CD4-positive, alpha-beta T cell treated with Interleukin-1 beta for 1 hour (primary cell): ENCODE data around the gene PCDHGB6.
"Not testable (repeated sequence)": the region's sequence is repeated elsewhere in the genome, so short reads cannot be mapped to it uniquely, and the experiment has no call there.

ENCODE experiments used
- DNase-seq, 2 donors: peaks; one replicate each; pipeline ENCODE4 v3.0.0-alpha.2; 2020 to 2022

The PCDHGB6 gene

GRCh38 chr5:141407790-141408505 lies at the start of gene PCDHGB6:
Gene PCDHGB6, plus strand, starts transcription at chr5:141408021. Its CDS starts 182 bp downstream, at chr5:141408203.
- peak; percentile 17 to 44 for DNase-seq

DNA sequence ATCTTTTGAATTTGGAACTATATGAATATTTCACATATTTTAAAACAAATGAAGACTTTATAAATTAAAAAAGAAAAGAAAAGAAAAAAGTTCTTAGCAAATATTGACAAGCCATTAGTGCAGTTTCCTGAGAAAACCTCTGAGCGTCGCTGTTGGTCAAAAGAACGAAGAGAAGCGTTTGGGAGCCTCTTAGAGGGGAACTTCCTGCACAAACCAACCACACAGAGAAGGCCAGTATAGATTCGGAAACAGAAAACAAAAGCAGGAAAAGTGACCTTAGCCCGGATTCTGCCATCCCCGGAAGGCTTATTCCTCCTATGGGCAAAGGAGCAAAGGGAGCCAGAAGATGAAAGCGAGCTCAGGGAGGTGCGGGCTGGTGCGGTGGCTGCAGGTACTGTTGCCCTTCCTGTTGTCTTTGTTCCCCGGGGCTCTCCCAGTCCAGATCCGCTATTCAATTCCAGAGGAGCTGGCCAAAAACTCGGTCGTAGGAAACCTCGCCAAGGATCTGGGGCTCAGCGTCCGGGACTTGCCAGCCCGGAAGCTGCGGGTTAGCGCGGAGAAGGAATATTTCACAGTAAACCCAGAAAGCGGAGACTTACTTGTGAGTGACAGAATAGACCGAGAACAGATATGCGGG lies 47.9 kb upstream of the PCDHGB6 start, which contains the start of gene PCDHGB2:
TSS of gene PCDHGB2 (plus strand) at position 205 of the 637 bp plus-strand sequence. CDS start at position 347, 142 bp downstream.
- DNase-seq = peak in 1 of 2 donors; percentile 41

DNA sequence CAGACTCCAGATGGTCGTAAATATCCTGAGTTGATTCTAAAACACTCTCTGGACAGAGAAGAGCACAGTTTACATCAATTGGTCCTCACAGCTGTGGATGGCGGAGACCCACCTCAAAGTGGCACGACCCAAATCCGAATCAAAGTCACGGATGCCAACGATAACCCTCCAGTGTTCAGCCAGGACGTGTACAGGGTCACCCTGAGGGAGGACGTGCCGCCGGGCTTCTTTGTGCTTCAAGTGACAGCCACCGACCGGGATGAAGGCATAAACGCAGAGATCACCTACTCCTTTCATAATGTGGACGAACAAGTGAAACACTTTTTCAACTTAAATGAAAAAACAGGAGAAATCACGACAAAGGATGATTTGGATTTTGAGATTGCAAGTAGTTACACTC lies 47.1 kb upstream of the PCDHGB6 start:
- DNase-seq = no peak

- no peak for DNase-seq
Observed at GRCh38 chr5:141362719-141363118, 45.1 kb upstream of the PCDHGB6 start.

DNA sequence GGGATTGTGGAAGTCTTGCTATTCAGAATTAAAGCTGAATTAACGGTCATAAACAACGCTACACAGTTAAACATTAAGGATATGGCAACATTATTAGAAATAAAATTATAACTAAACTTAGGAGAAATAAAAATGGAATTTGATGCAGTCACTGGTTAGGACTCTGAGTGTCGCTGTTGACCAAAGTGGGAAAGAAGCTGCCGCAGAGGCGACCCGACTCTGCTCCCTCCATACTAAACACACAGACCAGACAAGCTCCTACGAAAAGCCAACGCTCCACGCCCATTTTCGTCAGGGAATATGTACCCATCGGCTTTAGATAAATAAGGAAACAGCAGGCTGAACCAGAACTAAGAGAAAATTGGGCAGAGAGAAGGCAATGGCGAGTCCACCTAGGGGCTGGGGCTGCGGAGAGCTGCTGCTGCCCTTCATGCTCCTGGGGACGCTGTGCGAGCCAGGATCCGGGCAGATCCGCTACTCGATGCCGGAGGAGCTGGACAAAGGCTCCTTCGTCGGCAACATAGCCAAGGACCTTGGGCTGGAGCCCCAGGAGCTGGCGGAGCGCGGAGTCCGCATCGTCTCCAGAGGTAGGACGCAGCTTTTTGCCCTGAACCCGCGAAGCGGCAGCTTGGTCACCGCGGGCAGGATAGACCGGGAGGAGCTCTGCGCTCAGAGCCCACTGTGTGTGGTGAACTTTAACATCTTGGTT lies 43.7 kb upstream of the PCDHGB6 start, which contains the start of gene PCDHGA5:
TSS of gene PCDHGA5 (plus strand) at position 211 of the 709 bp plus-strand sequence. CDS start at position 380, 169 bp downstream.
- DNase-seq = no peak

DNA sequence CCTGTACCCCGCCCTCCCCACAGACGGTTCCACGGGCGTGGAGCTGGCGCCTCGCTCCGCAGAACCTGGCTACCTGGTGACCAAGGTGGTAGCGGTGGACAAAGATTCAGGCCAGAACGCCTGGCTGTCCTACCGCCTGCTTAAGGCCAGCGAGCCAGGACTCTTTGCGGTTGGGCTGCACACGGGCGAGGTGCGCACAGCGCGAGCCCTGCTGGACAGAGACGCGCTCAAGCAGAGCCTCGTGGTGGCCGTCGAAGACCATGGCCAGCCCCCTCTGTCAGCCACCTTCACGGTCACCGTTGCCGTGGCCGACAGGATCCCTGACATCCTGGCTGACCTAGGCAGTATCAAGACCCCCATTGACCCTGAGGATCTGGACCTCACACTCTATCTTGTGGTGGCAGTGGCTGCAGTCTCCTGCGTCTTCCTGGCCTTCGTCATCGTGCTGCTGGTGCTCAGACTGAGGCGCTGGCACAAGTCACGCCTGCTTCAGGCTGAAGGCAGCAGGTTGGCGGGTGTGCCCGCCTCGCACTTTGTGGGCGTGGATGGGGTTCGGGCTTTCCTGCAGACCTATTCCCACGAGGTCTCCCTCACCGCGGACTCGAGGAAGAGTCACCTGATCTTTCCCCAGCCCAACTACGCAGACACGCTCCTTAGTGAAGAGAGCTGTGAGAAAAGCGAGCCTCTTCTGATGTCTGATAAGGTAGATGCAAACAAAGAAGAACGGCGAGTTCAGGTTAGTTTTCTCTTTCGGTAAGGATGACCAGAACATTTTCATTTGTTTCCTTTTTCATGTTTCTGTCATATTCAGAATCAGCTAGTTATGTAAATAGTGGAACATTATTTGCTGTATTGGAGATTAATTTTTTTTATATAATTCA lies 41.6 kb upstream of the PCDHGB6 start:
- no peak for DNase-seq

DNA sequence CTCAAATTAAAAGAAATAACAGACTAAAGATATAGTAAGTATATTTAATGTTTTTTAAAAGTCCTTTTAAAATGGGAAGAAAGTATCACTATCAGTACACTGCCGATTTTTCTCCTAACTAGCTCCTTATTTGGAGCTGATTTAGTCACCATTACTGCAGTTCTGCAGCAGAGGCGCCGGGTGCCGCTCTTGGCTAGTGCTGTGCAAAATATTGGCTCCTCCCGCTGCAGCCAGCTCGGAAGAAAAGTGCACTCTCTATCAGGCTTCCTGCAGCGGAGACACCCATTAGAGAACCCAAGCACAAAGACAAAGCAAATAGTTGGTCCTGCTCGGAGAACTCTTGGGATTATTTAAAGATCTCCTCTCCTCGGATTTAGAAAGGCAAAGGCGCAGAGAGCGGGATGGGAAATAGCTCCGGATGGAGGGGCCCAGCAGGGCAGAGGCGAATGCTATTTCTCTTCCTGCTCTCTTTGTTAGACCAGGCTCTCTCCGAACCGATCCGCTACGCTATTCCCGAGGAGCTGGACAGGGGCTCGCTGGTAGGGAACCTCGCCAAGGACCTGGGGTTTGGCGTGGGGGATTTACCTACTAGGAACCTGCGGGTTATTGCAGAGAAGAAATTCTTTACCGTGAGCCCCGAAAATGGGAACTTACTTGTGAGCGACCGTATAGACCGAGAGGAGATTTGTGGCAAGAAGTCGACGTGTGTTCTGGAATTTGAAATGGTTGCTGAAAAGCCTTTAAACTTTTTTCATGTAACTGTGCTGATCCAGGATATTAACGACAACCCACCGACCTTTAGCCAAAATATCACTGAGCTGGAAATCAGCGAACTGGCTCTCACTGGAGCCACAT lies 37.6 kb upstream of the PCDHGB6 start, which contains the start of gene PCDHGB3:
TSS of gene PCDHGB3 (plus strand) at position 249 of the 855 bp plus-strand sequence. CDS start at position 402, 153 bp downstream.
- DNase-seq = peak; percentile 33 to 40

GRCh38 chr5:141371572-141372475 lies 36.0 kb upstream of the PCDHGB6 start:
- DNase-seq = no peak

DNA sequence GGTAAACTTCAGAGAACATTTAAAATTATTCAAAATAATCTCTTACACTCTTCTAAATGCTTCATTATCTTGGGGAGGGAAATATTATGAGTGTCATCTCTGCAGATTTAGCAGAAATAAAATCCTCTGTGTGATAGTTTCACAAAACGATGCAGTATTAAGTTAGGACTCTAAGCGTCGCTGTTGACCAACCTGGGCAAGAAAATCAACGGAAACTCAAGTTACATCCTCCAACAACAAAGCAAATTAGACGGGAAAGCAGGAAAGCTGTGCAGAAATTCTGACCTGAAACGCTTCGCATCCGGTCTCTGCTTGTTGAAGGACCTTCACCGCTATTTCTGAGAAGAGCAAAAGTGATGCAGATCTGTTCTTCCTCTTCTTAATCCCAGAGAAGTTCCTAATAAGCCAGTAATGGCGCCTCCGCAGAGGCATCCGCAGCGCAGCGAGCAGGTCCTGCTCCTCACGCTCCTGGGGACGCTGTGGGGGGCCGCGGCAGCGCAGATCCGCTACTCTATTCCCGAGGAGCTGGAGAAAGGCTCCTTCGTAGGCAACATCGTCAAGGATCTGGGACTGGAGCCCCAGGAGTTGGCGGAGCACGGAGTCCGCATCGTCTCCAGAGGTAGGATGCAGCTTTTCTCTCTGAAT lies 34.0 kb upstream of the PCDHGB6 start, which contains the start of gene PCDHGA6:
TSS of gene PCDHGA6 (plus strand) at position 219 of the 645 bp plus-strand sequence. CDS start at position 412, 193 bp downstream.
- no peak for DNase-seq

DNA sequence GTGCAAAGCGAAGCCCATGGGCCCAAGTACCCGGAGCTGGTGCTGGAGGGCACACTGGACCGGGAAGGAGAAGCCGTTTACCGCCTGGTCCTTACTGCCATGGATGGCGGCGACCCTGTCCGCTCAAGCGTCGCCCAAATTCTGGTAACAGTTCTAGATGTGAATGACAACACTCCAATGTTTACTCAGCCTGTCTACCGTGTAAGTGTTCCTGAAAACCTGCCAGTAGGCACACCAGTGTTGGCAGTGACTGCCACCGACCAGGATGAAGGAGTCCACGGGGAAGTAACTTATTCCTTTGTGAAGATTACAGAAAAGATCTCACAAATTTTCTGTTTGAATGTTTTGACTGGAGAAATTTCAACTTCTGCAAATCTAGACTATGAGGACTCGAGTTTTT lies 33.2 kb upstream of the PCDHGB6 start:
- no peak for DNase-seq

DNA sequence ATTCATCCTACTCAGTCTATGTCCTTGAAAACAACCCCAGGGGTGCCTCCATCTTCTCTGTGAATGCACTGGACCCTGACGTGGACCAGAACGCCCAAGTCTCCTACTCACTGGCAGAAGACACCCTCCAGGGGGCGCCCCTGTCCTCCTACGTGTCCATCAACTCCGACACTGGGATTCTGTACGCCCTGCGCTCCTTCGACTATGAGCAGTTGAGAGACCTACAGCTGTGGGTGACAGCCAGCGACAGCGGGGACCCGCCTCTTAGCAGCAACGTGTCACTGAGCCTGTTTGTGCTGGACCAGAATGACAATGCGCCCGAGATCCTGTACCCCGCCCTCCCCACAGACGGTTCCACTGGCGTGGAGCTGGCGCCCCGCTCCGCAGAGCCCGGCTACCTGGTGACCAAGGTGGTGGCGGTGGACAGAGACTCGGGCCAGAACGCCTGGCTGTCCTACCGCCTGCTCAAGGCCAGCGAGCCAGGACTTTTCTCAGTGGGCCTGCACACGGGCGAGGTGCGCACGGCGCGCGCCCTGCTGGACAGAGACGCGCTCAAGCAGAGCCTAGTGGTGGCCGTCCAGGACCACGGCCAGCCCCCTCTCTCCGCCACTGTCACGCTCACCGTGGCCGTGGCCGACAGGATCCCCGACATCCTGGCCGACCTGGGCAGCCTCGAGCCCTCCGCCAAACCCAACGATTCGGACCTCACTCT lies 32.2 kb upstream of the PCDHGB6 start:
- not testable (repeated sequence) for DNase-seq

- no peak for DNase-seq
Observed at GRCh38 chr5:141382469-141383294, 25.1 kb upstream of the PCDHGB6 start, which contains the start of gene PCDHGA7. Gene PCDHGA7, plus strand, starts transcription at chr5:141382742. Its CDS starts 158 bp downstream, at chr5:141382900.

DNA sequence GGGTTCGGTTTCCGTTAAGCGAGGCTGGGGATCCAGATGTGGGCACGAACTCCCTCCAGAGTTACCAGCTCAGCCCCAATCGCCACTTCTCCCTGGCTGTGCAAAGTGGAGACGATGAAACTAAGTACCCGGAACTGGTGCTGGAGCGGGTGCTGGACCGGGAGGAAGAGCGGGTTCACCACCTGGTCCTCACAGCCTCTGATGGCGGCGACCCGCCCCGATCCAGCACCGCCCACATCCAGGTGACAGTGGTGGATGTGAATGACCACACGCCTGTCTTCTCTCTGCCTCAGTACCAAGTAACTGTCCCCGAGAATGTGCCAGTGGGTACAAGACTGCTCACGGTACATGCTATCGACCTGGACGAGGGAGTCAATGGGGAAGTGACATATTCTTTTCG lies 24.5 kb upstream of the PCDHGB6 start:
- DNase-seq = no peak

- no peak for DNase-seq
Observed at GRCh38 chr5:141384471-141385267, 23.2 kb upstream of the PCDHGB6 start.

DNA sequence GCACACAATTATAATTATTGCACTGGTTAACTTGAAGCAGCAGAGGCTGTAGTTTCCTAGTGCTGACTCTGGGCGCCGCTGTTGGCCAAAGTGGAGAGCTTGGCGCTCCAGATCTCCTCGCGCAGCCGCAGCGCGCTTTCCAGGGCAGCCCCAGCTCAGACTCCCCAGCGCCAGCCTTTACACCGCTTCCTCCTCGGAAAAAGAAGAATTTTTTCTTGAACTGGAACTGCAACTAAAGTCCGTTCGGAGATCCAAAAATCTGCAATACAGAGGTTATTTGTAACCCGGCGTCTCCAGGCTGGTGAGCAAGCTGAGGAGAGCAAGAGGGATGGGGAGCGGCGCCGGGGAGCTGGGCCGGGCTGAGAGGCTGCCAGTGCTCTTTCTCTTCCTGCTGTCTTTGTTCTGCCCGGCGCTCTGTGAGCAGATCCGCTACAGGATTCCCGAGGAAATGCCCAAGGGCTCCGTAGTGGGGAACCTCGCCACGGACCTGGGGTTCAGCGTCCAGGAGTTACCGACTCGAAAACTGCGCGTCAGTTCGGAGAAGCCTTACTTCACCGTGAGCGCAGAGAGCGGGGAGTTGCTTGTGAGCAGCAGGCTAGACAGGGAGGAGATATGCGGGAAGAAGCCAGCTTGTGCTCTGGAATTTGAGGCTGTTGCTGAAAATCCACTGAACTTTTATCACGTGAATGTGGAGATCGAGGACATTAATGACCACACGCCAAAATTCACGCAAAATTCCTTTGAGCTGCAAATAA lies 20.1 kb upstream of the PCDHGB6 start, which contains the start of gene PCDHGB4:
TSS of gene PCDHGB4 (plus strand) at position 142 of the 755 bp plus-strand sequence. CDS start at position 329, 187 bp downstream.
- peak; percentile 15 to 22 for DNase-seq

DNA sequence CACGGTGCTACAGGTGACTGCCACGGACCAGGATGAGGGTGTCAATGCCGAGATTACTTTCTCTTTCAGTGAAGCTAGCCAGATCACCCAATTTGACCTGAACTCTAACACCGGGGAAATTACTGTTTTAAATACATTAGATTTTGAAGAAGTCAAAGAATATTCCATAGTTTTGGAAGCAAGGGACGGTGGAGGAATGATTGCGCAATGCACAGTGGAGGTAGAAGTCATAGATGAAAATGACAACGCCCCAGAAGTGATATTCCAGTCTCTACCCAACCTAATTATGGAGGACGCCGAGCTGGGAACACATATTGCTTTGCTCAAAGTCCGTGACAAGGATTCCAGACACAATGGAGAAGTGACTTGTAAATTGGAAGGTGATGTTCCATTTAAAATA lies 19.2 kb upstream of the PCDHGB6 start:
- no peak for DNase-seq
